HEK293T (cell line): ENCODE measurements around the gene ARHGAP30.
"Not testable (repeated sequence)": the region's sequence is repeated elsewhere in the genome, so short reads cannot be mapped to it uniquely, and the experiment has no call there.

Experiments used
- CTCF ChIA-PET: fragments of 350-600 bp; formaldehyde crosslinking; extraction: SDS; loops from one replicate; lab custom pipeline; 2021; ENCODE audit warnings: antibody characterized with exemption, inconsistent platforms; lab: Yijun Ruan, JAX
- POLR2A ChIA-PET: fragments of 350-600 bp; formaldehyde crosslinking; extraction: SDS; loops from one replicate; lab custom pipeline; 2020; ENCODE audit warnings: antibody characterized with exemption, inconsistent platforms; lab: Yijun Ruan, JAX
- DNase-seq: peaks from one replicate; pipeline ENCODE4 v3.0.0; 2012; ENCODE audit warnings: mixed read lengths; ENCODE audit errors: extremely low spot score
- ARNT ChIP-seq: fragments of 450-650 bp; IDR thresholded peaks from 2 replicates; pipeline ENCODE4 v1.6.1; 2017; ENCODE audit warnings: mild to moderate bottlenecking
- BHLHE40 ChIP-seq: fragments of 450-650 bp; IDR thresholded peaks from 2 replicates; pipeline ENCODE4 v1.6.1; 2016; ENCODE audit warnings: mild to moderate bottlenecking, moderate library complexity, borderline replicate concordance
- CTBP1 ChIP-seq: fragments of 450-650 bp; IDR thresholded peaks from 2 replicates; pipeline ENCODE4 v1.6.1; 2016; ENCODE audit warnings: borderline replicate concordance
- ELF4 ChIP-seq: fragments of 450-650 bp; IDR thresholded peaks from 2 replicates; pipeline ENCODE4 v1.6.1; 2017; ENCODE audit warnings: antibody characterized with exemption
- FOXA1 ChIP-seq: fragments of 450-650 bp; IDR thresholded peaks from 2 replicates; pipeline ENCODE4 v1.6.1; 2016; ENCODE audit warnings: mild to moderate bottlenecking
- FOXK2 ChIP-seq: fragments of 450-650 bp; IDR thresholded peaks from 2 replicates; pipeline ENCODE4 v1.6.1; 2016; ENCODE audit warnings: mild to moderate bottlenecking
- FOXM1 ChIP-seq: fragments of 450-650 bp; IDR thresholded peaks from 2 replicates; pipeline ENCODE4 v1.6.1; 2017; ENCODE audit warnings: mild to moderate bottlenecking, borderline replicate concordance
- HDGF ChIP-seq: fragments of 450-650 bp; IDR thresholded peaks from 2 replicates; pipeline ENCODE4 v1.6.1; 2017; ENCODE audit warnings: antibody characterized with exemption, borderline replicate concordance
- L3MBTL2 ChIP-seq: fragments of 450-650 bp; conservative IDR thresholded peaks from 2 replicates; pipeline ENCODE4 v1.6.1; 2016; ENCODE audit warnings: mild to moderate bottlenecking
- LEF1 ChIP-seq: fragments of 450-650 bp; IDR thresholded peaks from 2 replicates; pipeline ENCODE4 v1.6.1; 2017; ENCODE audit warnings: mild to moderate bottlenecking, borderline replicate concordance
- NFRKB ChIP-seq: fragments of 450-650 bp; IDR thresholded peaks from 2 replicates; pipeline ENCODE4 v1.6.1; 2016; ENCODE audit warnings: mild to moderate bottlenecking, moderate library complexity
- SP1 ChIP-seq: fragments of 450-650 bp; IDR thresholded peaks from 2 replicates; pipeline ENCODE4 v1.6.1; 2017
- SUZ12 ChIP-seq: fragments of 450-650 bp; IDR thresholded peaks from 2 replicates; pipeline ENCODE4 v1.6.1; 2016; ENCODE audit warnings: mild to moderate bottlenecking
- TARDBP ChIP-seq: fragments of 450-650 bp; IDR thresholded peaks from 2 replicates; pipeline ENCODE4 v1.6.1; 2016
- ZNF384 ChIP-seq: fragments of 450-650 bp; IDR thresholded peaks from 2 replicates; pipeline ENCODE4 v1.6.1; 2016
- TF ChIP-seq, protein P1 (sequence below): fragments of 450-650 bp; IDR thresholded peaks from 2 replicates; pipeline ENCODE4 v1.6.1; 2016

ARHGAP30 gene

GRCh38 chr1:161033751-161034150 lies 35.9 kb downstream of the ARHGAP30 start:
- ChIA-PET CTCF (interaction anchor here (0.6 kb wide), 1 partner anchor 315 kb away, joined by 3 read pairs; no protein-coding TSS in a partner anchor), POLR2A (interaction anchor here (1.5 to 1.8 kb wide), 2 partner anchors 11 to 12 kb away, joined by 8 to 9 read pairs; partner anchors contain the start of genes F11R and USF1)
- TF ChIP-seq SP1 (no peak), ZNF384 (no peak), CTBP1 (no peak)
- no peak for DNase-seq

- TF ChIP-seq CTBP1 = no peak
- no peak for TF ChIP-seq SP1
- TF ChIP-seq FOXK2 = no peak
- TF ChIP-seq FOXA1 = no peak
- no peak for TF ChIP-seq LEF1
- TF ChIP-seq ARNT = no peak
- no peak for TF ChIP-seq BHLHE40
- TF ChIP-seq L3MBTL2 = no peak
- TF ChIP-seq HDGF = no peak
- no peak for TF ChIP-seq ZNF384
- TF ChIP-seq FOXM1 = no peak
- TF ChIP-seq SUZ12 = no peak
- TF ChIP-seq NFRKB = no peak
- TF ChIP-seq ELF4 = no peak
- TF ChIP-seq, protein P1, sequence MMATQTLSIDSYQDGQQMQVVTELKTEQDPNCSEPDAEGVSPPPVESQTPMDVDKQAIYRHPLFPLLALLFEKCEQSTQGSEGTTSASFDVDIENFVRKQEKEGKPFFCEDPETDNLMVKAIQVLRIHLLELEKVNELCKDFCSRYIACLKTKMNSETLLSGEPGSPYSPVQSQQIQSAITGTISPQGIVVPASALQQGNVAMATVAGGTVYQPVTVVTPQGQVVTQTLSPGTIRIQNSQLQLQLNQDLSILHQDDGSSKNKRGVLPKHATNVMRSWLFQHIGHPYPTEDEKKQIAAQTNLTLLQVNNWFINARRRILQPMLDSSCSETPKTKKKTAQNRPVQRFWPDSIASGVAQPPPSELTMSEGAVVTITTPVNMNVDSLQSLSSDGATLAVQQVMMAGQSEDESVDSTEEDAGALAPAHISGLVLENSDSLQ = no peak
- no peak for TF ChIP-seq TARDBP
- no peak for DNase-seq
- ChIA-PET CTCF (no interaction called here), POLR2A (interaction anchor here (1.0 to 1.8 kb wide), 3 partner anchors 11 to 85 kb away, joined by 3 to 9 read pairs (median 8); partner anchors contain the start of genes F11R, NIT1, PFDN2 and USF1)
These were observed 37.3 kb downstream of the ARHGAP30 start for GRCh38 chr1:161032409-161032808.

DNA sequence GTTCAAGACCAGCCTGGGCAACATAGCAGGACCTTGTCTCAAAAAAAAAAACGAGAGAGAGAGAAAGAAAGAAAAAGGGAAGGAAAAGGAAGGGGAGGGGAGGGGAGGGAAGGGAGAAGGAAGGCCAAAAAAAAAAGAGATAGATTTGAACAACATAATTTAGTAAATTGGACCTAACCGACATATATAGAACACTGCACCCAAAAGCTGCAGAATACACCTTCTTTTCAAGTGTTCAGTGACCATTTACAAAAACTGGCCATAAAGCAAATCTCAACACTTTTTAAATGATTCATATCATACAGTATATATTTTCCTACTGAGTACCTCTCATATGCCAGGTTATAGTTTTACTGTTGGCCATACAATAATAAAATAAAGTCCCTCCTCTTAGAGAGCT lies 37.8 kb downstream of the ARHGAP30 start:
- DNase-seq = no peak
- TF ChIP-seq BHLHE40 = no peak
- TF ChIP-seq L3MBTL2 = no peak
- no peak for TF ChIP-seq ZNF384
- no peak for TF ChIP-seq ELF4
- TF ChIP-seq FOXK2 = no peak
- no peak for TF ChIP-seq CTBP1
- TF ChIP-seq, protein P1 = no peak
- no peak for TF ChIP-seq LEF1
- TF ChIP-seq FOXA1 = no peak
- ChIA-PET POLR2A (interaction anchor here (1.0 to 1.8 kb wide), 2 partner anchors 11 to 86 kb away, joined by 3 to 9 read pairs; partner anchors contain the start of genes F11R, NIT1 and PFDN2), CTCF (no interaction called here)

- CTCF ChIA-PET, DNase-seq: not testable (repeated sequence)
- POLR2A ChIA-PET = interaction anchor here (1.1 kb wide), 1 partner anchor 8 kb away, joined by 3 read pairs; the partner anchor contains the start of gene F11R
These were observed 40.2 kb downstream of the ARHGAP30 start for GRCh38 chr1:161029466-161029865.

DNA sequence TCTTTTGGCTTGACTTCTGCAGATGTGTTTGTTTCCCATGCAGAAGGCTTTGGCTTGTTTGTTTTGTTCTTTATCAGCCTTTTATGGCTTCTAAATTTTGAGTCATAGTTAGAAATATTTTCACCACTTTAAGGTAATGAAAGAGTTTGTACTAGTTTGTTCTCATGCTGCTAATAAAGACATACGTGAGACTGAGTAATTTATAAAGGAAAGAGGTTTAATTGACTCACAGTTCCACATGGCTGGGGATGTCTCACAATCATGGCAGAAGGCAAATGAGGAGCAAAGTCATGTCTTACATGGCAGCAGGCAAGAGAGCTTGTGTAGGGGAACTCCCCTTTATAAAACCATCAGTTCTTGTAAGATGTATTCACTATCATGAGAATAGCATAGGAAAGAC lies 42.7 kb downstream of the ARHGAP30 start:
- POLR2A ChIA-PET, CTCF ChIA-PET, DNase-seq: not testable (repeated sequence)

GRCh38 chr1:161022432-161022831 lies 47.3 kb downstream of the ARHGAP30 start:
- ChIA-PET POLR2A (interaction anchor here (2.2 to 2.8 kb wide), 2 partner anchors 10 to 24 kb away, joined by 9 to 32 read pairs; partner anchors contain the start of gene USF1), CTCF (interaction anchor here (0.6 kb wide), 1 partner anchor 48 kb away, joined by 3 read pairs; no protein-coding TSS in a partner anchor)
- DNase-seq = not testable (repeated sequence)

GRCh38 chr1:161021970-161022353 lies 47.7 kb downstream of the ARHGAP30 start:
- no peak for DNase-seq
- CTCF ChIA-PET = no interaction called here
- POLR2A ChIA-PET = interaction anchor here (0.5 to 2.8 kb wide), 6 partner anchors 11 to 133 kb away, joined by 3 to 32 read pairs (median 7); partner anchors contain the start of genes DEDD, NIT1, PFDN2 and USF1
- TF ChIP-seq NFRKB (no peak), CTBP1 (no peak), ARNT (no peak), FOXA1 (no peak), HDGF (no peak), LEF1 (no peak), BHLHE40 (no peak), SUZ12 (no peak), TARDBP (no peak), FOXM1 (no peak), SP1 (no peak), ZNF384 (no peak)
- TF ChIP-seq, protein P1 = no peak
